SU-DHL-6 (cell line): Measurements from ENCODE around the gene RASA1.

Source experiments
- EZH2phosphoT487 ChIP-seq: fragments of 200-600 bp; sonication (generic), shearing (Covaris generic); conservative IDR thresholded peaks from 2 replicates; pipeline ENCODE4 v1.6.1; 2018; ENCODE audit warnings: mild to moderate bottlenecking, antibody characterized with exemption, low read length, moderate library complexity, mixed read lengths
- TF ChIP-seq, protein P1 (sequence below): fragments of 200-600 bp; sonication (generic); IDR thresholded peaks from one replicate; pipeline ENCODE4 v1.5.1; 2017; ENCODE audit warnings: antibody characterized with exemption, mild to moderate bottlenecking, low read length, moderate library complexity; ENCODE audit not compliant: insufficient read depth, poor library complexity, severe bottlenecking

DNA sequence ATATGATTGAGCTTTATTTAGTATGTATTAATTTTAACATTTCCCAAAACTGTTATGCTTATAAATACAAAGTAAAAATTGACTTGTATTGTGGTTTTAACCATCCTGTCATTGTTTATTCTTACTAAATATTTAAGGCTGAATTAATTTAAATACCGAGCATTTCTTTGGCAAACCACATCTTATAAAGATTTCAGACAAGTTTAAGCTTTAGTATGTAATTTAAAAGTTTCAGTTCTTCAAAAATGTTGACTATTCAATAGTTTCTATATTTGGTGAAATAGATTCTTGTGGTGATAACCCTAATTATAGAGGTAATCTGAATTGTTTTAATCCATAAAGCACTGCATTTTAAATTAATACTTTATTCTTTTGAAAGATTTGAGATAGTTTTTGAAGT lies 79.6 kb downstream of the RASA1 start:
- TF ChIP-seq, protein P1, sequence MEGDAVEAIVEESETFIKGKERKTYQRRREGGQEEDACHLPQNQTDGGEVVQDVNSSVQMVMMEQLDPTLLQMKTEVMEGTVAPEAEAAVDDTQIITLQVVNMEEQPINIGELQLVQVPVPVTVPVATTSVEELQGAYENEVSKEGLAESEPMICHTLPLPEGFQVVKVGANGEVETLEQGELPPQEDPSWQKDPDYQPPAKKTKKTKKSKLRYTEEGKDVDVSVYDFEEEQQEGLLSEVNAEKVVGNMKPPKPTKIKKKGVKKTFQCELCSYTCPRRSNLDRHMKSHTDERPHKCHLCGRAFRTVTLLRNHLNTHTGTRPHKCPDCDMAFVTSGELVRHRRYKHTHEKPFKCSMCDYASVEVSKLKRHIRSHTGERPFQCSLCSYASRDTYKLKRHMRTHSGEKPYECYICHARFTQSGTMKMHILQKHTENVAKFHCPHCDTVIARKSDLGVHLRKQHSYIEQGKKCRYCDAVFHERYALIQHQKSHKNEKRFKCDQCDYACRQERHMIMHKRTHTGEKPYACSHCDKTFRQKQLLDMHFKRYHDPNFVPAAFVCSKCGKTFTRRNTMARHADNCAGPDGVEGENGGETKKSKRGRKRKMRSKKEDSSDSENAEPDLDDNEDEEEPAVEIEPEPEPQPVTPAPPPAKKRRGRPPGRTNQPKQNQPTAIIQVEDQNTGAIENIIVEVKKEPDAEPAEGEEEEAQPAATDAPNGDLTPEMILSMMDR, result no peak
- no peak for TF ChIP-seq EZH2phosphoT487
